Mesothelial cell of epicardium (in vitro differentiated cells): Measurements from ENCODE around the gene NDUFS3. TPM values are rescaled to one million over a fixed set of nuclear protein-coding genes. Genes with fewer than 3 reads are reported as not detected.

ENCODE experiments used
- DNase-seq, 2 experiments: peaks; one replicate each; pipeline ENCODE4 v3.0.0; 2021; ENCODE audit warnings: low spot score in 2 of 2; ENCODE audit not compliant: unreplicated experiment in 2 of 2
- H3K27ac Mint-ChIP-seq: 2 replicates; pipeline ENCODE4 v1.8.0; 2021; ENCODE audit warnings: mixed read lengths
- H3K27me3 Mint-ChIP-seq: 2 replicates; pipeline ENCODE4 v1.8.0; 2021; ENCODE audit warnings: low read depth, mixed read lengths
- H3K36me3 Mint-ChIP-seq: 2 replicates; pipeline ENCODE4 v1.8.0; 2021; ENCODE audit warnings: mixed read lengths
- H3K4me1 Mint-ChIP-seq: 2 replicates; pipeline ENCODE4 v1.8.0; 2021; ENCODE audit warnings: mixed read lengths
- H3K4me3 Mint-ChIP-seq: 2 replicates; pipeline ENCODE4 v1.8.0; 2021; ENCODE audit warnings: mild to moderate bottlenecking, moderate library complexity, mixed read lengths
- H3K9me3 Mint-ChIP-seq: 2 replicates; pipeline ENCODE4 v1.8.0; 2021; ENCODE audit warnings: mixed read lengths
- total RNA-seq: library from RNA; stranded (reverse); gene quantifications from 3 replicates; pipeline ENCODE4 v1.2.1, GENCODE V29; 2021
- TF ChIP-seq, protein P1 (sequence below): fragments of 200-600 bp; sonication (generic); IDR thresholded peaks from one replicate; pipeline ENCODE4 v1.5.0; 2021; ENCODE audit warnings: antibody characterized with exemption; ENCODE audit not compliant: unreplicated experiment

The NDUFS3 gene
- total RNA-seq, 1 donor from 2014 or later, result 96.5 TPM

DNA sequence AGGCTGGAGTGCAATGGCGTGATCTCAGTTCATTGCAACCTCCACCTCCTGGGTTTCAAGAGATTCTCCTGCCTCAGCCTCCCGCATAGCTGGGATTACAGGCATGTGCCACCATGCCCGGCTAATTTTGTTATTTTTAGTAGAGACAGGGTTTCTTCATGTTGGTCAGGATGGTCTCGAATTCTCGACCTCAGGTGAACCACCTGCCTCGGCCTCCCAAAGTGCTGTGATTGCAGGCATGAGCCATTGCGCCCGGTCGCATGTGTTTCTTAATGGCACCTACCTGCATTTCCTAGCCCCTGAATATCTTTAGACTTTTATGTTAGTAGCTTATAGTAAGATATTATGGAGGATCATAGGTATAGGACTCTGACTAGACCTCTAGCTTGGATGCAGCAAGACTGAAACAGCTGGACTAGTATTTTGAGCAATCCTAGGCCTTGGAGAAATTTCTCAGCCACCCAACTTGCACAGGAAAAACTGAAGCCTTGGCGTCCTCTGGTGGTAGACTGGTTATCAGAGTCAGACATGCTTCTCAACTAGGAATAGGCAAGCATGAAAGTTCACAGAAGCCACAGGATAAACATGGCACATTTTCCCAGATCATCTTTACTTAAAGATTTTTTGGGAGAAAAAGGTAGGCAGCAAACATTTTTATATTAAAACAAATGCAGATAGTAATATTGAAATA, 38.0 kb downstream of the NDUFS3 start:
- Mint-ChIP-seq H3K9me3 (no peaks in the 10 kb centered on the region), H3K27me3 (no peaks in the 10 kb centered on the region)
- no peak for DNase-seq

DNA sequence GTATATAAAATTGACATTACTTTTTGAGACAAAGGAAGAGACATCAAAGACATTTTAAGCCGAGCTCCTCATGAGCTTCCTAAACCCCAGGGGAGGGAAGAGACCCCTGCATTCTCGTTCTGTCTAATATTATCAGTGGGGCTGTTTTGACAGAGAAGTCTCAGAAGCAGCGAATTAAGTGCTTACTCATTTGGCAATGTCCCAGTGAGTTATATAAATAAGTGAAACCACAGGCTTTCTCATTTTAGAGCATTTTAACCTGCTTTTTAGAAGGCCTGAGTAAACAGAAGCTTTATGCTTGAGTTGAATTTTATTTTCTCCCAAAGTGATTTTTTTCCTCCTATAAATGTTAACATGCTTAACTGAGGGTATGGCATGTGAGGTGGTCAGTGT, 38.5 kb downstream of the NDUFS3 start:
- no peaks in the 10 kb centered on the region for H3K9me3 Mint-ChIP-seq
- H3K27me3 Mint-ChIP-seq, result no peaks in the 10 kb centered on the region
- H3K27ac Mint-ChIP-seq, result no peak overlapping the region
- TF ChIP-seq, protein P1, sequence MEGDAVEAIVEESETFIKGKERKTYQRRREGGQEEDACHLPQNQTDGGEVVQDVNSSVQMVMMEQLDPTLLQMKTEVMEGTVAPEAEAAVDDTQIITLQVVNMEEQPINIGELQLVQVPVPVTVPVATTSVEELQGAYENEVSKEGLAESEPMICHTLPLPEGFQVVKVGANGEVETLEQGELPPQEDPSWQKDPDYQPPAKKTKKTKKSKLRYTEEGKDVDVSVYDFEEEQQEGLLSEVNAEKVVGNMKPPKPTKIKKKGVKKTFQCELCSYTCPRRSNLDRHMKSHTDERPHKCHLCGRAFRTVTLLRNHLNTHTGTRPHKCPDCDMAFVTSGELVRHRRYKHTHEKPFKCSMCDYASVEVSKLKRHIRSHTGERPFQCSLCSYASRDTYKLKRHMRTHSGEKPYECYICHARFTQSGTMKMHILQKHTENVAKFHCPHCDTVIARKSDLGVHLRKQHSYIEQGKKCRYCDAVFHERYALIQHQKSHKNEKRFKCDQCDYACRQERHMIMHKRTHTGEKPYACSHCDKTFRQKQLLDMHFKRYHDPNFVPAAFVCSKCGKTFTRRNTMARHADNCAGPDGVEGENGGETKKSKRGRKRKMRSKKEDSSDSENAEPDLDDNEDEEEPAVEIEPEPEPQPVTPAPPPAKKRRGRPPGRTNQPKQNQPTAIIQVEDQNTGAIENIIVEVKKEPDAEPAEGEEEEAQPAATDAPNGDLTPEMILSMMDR, result no peak
- no peaks in the 10 kb centered on the region for H3K4me1 Mint-ChIP-seq
- no peak for DNase-seq
- no peak overlapping the region for H3K4me3 Mint-ChIP-seq
- H3K36me3 Mint-ChIP-seq, result peaks cover 8% of the 10 kb centered on the region

More for the DNA sequence above, 38.0 kb downstream of the NDUFS3 start:
- Mint-ChIP-seq H3K36me3 (peaks cover 8% of the 10 kb centered on the region), H3K4me3 (no peak overlapping the region), H3K27ac (no peak overlapping the region), H3K4me1 (no peaks in the 10 kb centered on the region)
- TF ChIP-seq, protein P1, result no peak

DNA sequence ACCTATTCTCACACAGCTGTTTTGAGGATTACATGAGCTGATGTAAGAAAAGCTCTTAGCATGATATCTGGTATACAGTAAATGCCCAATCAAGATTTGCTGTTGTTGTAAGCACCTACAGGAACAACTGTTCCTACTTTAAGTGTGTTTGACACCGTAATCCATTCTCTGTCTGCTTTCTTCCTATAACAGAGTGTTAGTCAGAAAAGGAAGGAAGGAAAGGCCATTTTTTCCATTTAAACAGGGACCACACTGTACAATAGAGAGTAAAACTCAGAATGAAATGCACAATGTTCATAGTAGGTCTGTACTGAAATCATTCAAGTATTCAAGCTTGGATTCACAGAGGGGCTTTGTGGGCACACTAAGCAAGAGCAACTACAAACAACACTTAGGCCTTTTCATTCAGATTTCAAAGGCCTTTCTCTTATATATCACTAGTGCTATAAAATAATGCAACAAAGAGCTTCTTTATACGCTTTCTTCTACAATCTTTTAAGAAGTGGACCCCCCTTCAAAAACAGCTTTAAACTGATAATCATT, 42.0 kb downstream of the NDUFS3 start:
- Mint-ChIP-seq H3K4me3 (no peak overlapping the region), H3K27me3 (no peaks in the 10 kb centered on the region), H3K36me3 (peaks cover 19% of the 10 kb centered on the region), H3K9me3 (no peaks in the 10 kb centered on the region), H3K27ac (no peak overlapping the region), H3K4me1 (no peaks in the 10 kb centered on the region)
- TF ChIP-seq, protein P1, result no peak
- DNase-seq, result no peak

DNA sequence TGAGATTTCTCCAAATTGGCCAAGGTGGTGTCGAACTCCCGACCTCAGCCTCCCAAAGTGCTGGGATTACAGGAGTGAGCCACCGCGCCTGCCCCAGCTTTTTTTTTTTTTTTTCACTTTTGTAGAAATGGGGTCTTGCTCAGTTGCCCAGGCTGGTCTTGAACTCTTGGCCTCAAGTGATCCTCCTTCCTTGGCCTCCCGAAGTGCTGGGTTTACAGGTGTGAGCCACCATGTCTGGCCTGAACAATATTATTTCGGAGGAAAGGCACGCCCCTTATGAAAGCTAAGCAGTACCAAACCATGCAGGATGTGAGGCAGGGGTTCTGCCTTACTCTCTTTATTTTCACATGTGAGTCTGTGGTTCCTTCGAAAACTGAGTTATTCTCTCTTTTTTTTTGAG, 47.4 kb downstream of the NDUFS3 start:
- H3K9me3 Mint-ChIP-seq, result no peaks in the 10 kb centered on the region
- no peak for DNase-seq
- no peak overlapping the region for H3K27ac Mint-ChIP-seq
- no peaks in the 10 kb centered on the region for H3K27me3 Mint-ChIP-seq
- no peaks in the 10 kb centered on the region for H3K4me1 Mint-ChIP-seq
- peaks cover 37% of the 10 kb centered on the region for H3K36me3 Mint-ChIP-seq
- H3K4me3 Mint-ChIP-seq, result no peak overlapping the region
- TF ChIP-seq, protein P1, result no peak

DNA sequence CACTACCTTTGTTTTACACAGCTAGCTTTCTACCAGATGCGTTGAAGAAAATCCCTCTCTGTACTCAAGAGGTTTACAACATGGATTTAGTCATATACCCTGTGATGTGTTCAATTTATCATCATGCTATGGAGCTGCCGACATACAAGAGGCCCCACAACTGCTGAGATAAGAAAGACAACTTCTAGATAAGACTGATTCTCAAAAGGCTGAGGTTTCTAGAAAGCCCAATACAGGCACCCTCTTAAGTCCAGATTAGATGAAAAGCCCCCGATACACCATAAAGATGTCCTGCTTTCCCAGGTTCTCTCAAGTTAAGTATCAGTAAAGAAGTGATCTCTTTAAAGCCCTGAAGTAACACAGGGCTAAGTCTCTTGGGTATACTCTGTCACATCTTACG, 49.2 kb downstream of the NDUFS3 start:
- TF ChIP-seq, protein P1, result no peak
- DNase-seq, result no peak
- Mint-ChIP-seq H3K36me3 (peaks cover 44% of the 10 kb centered on the region), H3K4me3 (no peak overlapping the region), H3K27ac (no peak overlapping the region), H3K9me3 (no peaks in the 10 kb centered on the region), H3K4me1 (no peaks in the 10 kb centered on the region), H3K27me3 (no peaks in the 10 kb centered on the region)
